ENCODE results near the gene CEP295NL.

GRCh38 chr17:78868391-78868790 is 34.6 kb downstream of the CEP295NL start:
- TF ChIP-seq CTCF (IDR thresholded peaks at IDR 0.05) = no peak
- TF ChIP-seq POLR2A (IDR thresholded peaks at IDR 0.05) = no peak
